Measurements from ENCODE around the gene SACS. TPM values are rescaled to one million over a fixed set of nuclear protein-coding genes. Genes with fewer than 3 reads are reported as not detected.

Gene SACS
- total and polyA plus RNA-seq, 2 donors (not counting 3 experiments of a cell fraction or from before 2014, with no cell fraction given): 14.8 to 72.7 TPM

DNA sequence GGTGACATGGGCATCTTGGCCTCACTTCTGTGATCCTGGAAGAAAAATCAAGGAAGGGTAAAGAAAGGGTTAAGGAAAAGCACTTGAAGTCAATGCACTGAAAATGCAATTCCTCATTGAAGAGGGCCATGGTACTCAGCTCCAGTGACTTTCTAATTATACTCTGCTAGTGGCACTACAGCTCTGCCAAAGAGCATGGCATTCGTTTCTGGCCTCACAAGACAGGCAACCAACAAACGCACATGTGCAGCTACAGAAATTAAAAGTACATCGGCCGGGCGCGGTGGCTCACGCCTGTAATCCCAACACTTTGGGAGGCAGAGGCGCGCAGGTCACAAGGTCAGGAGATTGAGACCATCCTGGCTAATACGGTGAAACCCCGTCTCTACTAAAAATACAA lies 21.8 kb downstream of the SACS start:
- intact Hi-C loops (cut with micrococcal nuclease) (no loop called here), dilution Hi-C loops (cut with MboI; ENCODE audit: extremely low pct_ligation_motif_present, low sequenced_read_pairs) (no loop called here)
- Histone ChIP-seq H3K27ac (ENCODE audit: insufficient read depth, low read depth, low read length) (no peak overlapping the region), H3K36me3 (ENCODE audit: control insufficient read depth in 2 of 2, extremely low read depth in 1 of 2, insufficient read depth in 2 of 2, low read length in 2 of 2) (no peaks in the 10 kb centered on the region), H3K9ac (replicated peaks; ENCODE audit: extremely low read depth, insufficient read depth, low read length) (no peak overlapping the region), H3K9me1 (replicated peaks; ENCODE audit: control insufficient read depth, extremely low read depth, insufficient read depth, low read length) (no peaks in the 10 kb centered on the region), H2AFZ (ENCODE audit: low read depth, low read length) (no peak overlapping the region), H3K4me3 (replicated peaks in 1 of 3; ENCODE audit: insufficient read depth in 1 of 3, low read depth in 1 of 3, low read length in 3 of 3) (no peak overlapping the region), H3K9me3 (replicated peaks; ENCODE audit: control insufficient read depth, insufficient read depth, low read length) (no peaks in the 10 kb centered on the region), H3K27me3 (ENCODE audit: control insufficient read depth in 2 of 2, insufficient read depth in 2 of 2, low read length in 2 of 2) (no peaks in the 10 kb centered on the region), H3K4me2 (ENCODE audit: insufficient read depth, low read length) (no peak overlapping the region), H3K79me2 (ENCODE audit: control insufficient read depth, insufficient read depth, low read length) (no peaks in the 10 kb centered on the region), H4K20me1 (replicated peaks; ENCODE audit: control insufficient read depth, extremely low read depth, insufficient read depth, low read length) (no peaks in the 10 kb centered on the region), H3K4me1 (ENCODE audit: control insufficient read depth, extremely low read depth, insufficient read depth, low read length) (no peaks in the 10 kb centered on the region)
- ChIA-PET CTCF (no interaction called here), POLR2A (no interaction called here)
- TF ChIP-seq EZH2 (IDR thresholded peaks at IDR 0.05; ENCODE audit: borderline replicate concordance, low read depth, low read length, severe bottlenecking) (no peak), FOS (IDR thresholded peaks at IDR 0.05; ENCODE audit: borderline replicate concordance, insufficient read depth, low read length) (no peak), GATA2 (IDR thresholded peaks at IDR 0.05; ENCODE audit: insufficient read depth, insufficient read length, low read depth, low read length) (no peak), POLR2A (IDR thresholded peaks at IDR 0.05; ENCODE audit: low read depth, low read length) (no peak), MYC (IDR thresholded peaks at IDR 0.05; ENCODE audit: low read depth, low read length) (no peak)
- TF ChIP-seq, protein P1, sequence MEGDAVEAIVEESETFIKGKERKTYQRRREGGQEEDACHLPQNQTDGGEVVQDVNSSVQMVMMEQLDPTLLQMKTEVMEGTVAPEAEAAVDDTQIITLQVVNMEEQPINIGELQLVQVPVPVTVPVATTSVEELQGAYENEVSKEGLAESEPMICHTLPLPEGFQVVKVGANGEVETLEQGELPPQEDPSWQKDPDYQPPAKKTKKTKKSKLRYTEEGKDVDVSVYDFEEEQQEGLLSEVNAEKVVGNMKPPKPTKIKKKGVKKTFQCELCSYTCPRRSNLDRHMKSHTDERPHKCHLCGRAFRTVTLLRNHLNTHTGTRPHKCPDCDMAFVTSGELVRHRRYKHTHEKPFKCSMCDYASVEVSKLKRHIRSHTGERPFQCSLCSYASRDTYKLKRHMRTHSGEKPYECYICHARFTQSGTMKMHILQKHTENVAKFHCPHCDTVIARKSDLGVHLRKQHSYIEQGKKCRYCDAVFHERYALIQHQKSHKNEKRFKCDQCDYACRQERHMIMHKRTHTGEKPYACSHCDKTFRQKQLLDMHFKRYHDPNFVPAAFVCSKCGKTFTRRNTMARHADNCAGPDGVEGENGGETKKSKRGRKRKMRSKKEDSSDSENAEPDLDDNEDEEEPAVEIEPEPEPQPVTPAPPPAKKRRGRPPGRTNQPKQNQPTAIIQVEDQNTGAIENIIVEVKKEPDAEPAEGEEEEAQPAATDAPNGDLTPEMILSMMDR (IDR thresholded peaks at IDR 0.05; ENCODE audit: extremely low read depth in 1 of 2, insufficient read depth in 1 of 2, low read depth in 1 of 2, low read length in 2 of 2): no peak
- TF ChIP-seq, protein P2, sequence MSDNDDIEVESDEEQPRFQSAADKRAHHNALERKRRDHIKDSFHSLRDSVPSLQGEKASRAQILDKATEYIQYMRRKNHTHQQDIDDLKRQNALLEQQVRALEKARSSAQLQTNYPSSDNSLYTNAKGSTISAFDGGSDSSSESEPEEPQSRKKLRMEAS (IDR thresholded peaks at IDR 0.05; ENCODE audit: insufficient read depth, insufficient read length): no peak
- FAIRE-seq: no peak
- DNase-seq (ENCODE audit: low read depth, low spot score): no peak
- no TSS peak for BruUV-seq (replicated peaks)
